ENCODE results near the gene RALB.
"Not testable (repeated sequence)": the region's sequence is repeated elsewhere in the genome, so short reads cannot be mapped to it uniquely, and the experiment has no call there.

RALB gene

DNA sequence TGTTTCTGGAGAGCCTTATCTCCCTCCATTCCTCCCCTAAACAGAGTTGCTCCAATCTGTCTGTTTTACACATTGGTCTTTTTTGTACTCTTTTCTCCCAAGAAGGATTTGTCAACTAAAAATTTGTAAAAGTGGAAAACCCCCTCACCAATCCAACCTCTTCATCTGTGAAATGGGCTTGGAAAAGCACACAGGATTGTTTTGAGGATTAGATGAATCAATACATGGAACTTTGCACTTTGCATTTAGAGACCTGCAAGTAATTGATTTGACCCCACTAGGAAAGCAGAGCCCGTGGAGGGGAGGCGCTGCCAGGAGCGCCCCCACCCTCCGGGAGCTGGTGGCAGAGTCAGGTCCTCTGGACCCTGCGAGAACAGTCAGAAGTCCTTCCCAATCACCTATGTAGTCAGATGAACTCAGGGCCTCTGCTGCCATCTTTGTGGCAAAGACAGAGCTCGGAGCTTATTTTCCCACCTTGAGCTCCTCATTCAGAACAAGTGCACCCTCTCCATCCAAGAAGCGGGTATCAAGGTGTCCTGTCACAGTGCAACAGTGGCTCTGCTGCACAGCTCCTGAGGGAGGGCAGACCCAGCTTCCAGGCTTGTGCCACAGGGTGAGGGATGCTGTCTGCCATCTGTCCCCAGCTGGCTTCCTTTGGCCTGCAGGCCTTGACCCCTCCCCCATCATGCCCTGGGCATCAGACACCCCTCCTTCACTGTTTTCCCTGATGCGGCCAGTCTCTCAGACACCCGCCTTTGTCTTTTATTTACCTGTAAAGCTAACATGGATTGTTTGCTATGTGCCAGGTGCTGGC lies 27.7 kb upstream of the RALB start:
- DNase-seq (ENCODE audit: low read depth in 2 of 2) = no peak

DNA sequence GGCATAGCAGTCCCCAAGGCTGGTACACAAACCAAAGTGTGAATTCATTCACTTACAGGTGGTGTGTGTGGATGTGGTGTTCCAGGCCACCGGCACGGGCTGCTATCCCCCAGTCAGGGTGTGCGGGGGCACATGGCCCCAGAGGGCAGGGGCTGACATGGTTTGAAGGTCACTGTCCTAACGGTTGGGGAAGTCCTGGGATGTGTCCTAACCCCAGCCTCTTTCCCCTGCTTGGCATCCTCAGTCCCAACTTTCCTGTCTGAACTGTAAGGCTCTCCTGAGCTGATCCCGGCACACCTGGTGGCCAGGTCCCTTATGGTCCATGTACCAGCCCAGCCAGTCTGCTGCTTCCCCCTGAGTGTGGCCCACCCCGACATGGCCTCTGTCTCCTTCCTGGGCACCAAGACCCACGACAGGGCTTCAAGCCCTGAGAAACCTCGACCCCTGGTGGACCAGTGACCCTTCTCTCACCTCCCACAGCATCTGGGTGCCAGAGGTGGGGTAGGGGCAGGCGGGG lies 27.0 kb upstream of the RALB start:
- DNase-seq (ENCODE audit: low read depth in 2 of 2) = no peak

DNA sequence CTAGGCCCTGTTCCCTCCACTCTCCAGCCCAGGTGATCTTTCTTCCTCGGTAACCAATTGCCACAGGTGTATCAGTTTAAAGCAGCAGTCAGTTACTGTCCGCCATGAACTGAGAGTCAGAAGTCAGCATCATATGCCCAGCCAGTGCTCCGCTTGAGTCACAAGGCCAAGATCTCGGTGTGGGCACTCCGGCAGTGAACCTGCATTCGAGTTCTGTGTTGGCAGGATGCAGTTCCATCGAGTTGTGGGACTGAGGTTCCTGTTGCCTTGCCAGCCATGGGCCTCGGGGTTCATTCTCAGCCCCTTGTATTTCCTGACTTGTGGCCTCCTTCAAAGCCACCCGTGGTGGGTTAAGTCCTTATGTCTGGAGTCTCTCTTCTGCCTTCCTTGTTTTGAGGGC lies 26.3 kb upstream of the RALB start:
- DNase-seq (ENCODE audit: low read depth in 2 of 2) = no peak

DNA sequence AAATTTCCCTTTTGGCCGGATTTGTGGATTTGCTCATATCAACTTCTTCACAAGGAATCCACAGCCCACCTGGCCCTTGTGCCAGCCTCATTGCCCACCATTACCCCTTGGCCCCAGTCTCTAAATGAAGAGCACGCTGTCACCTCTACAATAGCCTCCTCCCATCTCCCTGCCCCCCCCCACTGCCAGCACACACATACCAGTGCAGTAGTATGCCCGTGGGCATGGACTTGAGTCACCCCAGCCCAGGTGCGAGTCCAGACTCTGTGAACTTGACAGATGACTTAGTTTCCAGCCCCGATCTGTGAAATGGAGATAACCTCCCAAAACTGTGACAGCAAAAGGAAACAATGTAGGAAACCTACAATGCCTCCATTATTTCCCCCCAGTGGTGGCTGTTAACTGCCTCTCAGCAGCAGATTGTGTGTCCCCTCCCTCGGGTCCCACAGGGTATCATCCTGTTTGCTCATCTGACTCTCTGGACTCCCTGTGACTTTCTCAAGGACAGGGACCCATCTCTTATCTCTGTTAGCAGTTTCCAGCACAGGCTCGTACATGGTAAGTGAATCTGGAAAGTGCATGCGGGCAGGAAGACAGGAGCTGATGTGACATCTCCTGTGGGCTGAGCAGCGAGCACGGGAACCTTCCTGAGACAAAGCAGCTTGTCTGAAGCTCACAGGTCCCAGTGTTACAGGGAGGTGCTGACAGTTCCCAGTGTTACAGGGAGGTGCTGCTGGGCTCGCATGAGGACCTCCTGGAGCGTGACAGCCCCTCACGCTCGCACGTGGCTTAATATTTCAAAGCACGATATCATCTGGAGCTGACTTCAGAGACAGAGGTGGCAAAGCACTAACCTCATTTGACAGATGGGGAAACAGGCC lies 25.3 kb upstream of the RALB start:
- DNase-seq (ENCODE audit: low read depth in 2 of 2) = no peak

DNA sequence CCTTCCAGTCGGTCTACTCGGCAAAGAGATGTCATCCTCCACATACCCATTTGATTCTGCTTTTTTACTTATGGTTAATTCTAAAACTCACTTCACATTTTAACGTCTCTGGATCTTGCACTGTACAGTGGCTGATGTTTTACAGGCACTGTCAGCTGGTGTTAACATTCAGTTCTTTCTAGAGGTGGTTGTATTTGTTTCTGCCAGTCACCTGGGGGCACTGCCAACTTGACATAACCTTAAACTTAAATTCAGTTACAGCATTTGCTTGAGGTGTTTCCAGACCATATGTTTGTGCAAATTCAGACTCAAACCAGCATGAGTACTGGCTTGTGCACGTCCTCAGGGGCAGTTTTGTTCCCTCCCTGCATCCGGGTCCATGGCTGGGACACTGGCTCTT lies 24.1 kb upstream of the RALB start:
- DNase-seq (ENCODE audit: low read depth in 2 of 2) = no peak

DNA sequence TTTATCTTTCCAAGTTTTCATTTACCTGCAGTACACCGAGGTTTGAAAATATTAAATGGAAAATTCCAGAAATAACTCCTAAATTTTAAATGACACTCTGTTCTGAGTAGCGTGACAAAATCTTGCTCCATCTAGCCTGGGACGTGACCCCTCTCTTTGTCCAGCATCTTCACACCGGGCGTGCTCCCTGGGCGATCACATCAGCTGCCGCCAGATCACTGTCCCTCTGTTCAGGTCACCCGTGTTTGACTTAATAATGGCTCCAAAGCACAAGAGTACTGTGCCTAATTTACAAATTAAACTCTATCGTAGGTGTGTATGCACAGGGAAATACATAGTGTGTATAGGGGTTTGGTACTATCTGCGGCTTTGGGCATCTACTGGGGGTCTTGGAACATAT lies 23.3 kb upstream of the RALB start:
- no peak for DNase-seq (ENCODE audit: low read depth in 2 of 2)

DNA sequence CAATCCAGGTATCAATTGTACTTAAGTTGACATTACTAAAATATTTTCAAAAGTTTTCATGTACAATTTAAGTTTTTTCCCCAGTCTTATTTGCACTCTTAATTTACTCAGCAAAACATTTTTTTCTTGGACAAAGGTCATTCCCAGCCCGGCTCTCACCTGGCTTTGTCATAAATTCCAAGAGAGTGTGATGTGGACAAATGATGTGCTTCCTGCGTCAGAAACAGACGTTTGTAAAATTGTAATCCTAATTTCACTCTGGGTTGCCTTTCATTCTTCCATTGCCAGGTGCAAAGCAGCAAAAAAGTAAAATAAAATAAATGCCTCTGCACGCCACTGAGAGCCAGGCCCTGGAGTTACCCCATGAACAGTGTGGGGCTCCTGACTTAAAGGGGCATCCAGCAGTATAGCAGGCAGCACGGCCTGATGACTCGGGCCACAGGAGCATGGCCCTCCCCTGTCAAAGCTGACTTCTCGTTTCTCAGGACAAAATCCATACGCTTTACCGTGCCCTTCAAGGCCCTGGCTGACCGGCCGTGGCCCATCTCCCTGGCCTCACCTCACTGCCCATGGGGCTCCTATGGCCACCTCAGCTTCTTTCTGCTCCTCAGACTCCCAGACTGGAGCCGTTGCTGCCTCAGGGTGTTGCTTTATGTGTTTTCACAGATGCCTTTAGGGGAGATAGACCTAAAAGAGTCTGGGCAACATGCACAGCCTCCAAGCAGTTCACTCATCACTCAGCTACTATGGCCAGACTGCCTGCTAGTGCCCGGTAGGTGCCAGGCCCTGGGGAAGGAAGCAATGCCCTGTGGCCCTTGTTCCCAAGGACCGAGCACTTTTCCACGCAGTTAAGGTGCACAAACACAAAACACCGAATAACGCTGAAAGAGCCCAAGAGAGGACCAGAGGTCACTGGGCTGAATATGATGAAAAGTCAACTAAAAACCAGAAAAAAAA lies 21.9 kb upstream of the RALB start:
- no peak for DNase-seq (ENCODE audit: low read depth in 2 of 2)

DNA sequence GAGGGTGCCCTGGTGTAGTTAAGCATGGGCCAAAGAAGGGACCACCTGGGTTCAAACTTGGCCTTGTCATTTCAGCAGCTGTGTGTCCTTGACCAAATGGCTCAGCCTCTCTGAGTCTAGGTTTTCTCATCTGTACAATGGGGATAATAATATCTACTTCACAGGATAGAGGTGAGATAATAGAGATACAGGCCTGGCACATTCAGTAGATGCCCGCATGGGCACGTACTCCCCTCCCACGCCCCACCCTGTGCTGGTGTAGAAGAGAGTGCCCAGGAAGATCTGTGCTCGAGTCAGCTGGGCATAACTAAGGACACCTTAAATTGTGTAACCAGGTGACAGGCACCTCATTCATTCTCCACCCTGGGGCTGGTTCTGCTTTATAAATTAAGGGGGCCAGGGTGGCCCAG lies 21.1 kb upstream of the RALB start:
- peak in 1 of 2 donors; percentile 22 for DNase-seq (ENCODE audit: low read depth in 2 of 2)

DNA sequence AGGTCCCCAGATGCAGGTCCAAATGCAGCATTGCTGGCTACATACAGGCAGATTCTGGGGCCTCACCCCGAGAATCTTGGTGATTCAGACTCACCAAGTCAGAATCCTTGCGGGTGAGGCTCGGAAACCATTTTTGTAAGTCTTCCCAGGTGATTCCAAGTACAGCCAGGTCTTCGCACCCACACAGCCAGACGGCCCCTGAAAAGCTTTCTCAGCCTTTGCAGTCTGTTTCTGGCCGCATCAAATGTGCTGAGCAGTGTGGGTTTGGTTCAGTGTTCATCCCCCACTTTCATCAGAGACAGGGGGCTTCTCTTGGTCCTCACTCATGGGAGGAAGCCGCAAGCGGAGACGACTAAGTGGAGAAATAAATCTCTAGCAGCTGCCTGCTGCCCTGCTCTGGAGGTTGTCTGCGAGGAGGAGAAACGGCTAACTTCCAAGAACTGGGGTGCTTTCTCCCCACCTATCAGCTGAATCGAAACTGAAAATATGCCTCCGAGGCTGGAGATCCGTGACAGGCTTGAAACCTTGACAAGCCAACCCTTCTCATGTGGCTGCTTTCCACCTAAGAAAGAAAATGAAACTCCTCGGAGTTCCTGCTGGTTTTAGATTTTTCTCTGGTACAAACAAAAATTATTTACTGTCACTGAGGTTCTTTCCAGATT lies 20.5 kb upstream of the RALB start:
- DNase-seq (ENCODE audit: low read depth in 2 of 2) = peak; percentile 54 to 77

DNA sequence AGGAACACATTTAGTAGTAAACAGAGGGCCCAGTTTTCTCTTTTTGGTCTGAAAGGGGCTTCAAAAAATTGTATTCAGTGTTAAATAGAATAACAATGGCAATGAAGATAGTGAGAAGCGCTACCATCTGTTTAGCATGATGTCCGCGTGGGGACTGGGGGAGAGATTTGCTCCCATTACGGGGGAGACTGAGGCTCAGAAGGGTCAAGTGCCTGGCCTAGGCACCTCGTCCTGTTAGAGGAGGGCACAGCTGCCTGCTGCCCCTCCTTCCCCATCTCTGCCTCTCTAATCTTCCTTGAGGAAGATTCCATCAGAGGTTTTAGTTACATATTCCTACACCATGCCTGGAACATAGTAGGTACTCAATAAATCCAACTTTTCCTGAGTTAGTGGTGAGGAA lies 19.4 kb upstream of the RALB start:
- DNase-seq (ENCODE audit: low read depth in 2 of 2) = no peak

DNA sequence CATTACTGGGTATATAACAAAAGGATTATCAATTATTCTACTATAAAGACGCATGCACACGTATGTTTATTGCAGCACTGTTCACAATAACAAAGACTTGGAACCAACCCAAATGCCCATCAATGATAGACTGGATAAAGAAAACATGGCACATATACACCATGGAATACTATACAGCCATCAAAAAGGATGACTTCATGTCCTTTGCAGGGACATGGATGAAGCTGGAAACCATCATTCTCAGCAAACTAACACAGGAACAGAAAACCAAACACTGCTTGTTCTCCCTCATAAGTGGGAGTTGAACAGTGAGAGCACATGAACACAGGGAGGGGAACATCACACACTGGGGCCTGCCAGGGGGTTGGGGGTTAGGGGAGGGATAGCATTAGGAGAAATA lies 17.5 kb upstream of the RALB start:
- DNase-seq (ENCODE audit: low read depth in 2 of 2) = not testable (repeated sequence)

DNA sequence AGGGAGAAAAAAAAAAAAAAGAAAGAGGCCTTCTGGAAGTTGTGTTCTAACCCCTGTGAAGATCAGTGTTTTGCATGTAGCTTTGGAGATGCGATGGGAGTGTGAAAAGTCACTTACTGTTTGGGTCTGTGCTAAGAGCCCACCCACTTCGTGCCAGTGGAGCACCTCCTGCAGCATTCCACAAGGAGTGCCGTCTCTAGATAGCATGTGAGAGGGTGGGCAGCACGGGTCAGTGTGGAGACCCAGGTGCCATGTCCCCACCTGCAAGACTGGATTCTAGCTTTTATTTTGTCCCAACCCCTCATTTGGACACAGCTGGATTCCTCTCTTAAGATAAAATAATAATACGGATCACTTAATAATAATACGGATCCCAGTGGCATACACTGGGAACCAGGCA lies 17.0 kb upstream of the RALB start:
- no peak for DNase-seq (ENCODE audit: low read depth in 2 of 2)

DNA sequence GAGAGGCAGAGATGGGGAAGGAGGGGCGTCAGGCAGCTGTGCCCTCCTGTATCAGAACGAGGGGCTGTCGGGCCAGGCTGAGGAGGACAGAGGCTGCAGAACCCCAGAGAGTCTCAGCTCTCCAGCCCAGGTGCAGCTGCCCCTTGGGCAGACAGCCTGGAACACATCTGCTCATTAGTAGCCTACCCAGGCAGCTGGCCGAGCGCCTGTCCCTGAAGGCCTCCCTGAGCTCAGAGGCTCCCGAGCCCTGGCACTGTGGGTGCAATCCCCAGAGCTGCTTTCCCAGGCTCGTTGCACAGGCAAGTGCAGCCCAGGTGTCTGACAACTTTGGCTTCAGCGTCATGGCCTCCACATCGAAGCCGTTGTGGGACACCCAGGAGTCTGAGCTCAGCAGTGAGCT lies 16.3 kb upstream of the RALB start:
- no peak for DNase-seq (ENCODE audit: low read depth in 2 of 2)

DNA sequence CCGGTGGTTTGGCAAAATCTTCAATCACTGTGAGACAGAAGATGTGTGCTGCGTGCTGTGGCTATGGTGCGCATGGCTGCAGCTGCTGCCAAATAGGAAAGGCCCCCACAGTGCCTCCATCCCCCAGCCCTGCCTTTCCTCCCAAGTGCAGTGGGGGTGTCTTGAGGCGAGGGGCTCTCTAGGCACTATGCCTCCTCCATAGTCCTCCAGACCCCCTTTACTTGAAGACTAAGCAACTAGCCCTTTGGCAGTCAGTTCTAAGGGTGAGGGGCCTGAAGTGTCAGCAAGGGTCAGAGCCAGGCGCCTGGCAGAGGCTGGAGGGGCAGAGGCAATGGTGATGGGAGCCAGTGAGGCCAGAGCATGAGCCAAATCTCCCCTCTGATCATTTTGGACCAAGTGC lies 15.9 kb upstream of the RALB start:
- DNase-seq (ENCODE audit: low read depth in 2 of 2) = no peak

DNA sequence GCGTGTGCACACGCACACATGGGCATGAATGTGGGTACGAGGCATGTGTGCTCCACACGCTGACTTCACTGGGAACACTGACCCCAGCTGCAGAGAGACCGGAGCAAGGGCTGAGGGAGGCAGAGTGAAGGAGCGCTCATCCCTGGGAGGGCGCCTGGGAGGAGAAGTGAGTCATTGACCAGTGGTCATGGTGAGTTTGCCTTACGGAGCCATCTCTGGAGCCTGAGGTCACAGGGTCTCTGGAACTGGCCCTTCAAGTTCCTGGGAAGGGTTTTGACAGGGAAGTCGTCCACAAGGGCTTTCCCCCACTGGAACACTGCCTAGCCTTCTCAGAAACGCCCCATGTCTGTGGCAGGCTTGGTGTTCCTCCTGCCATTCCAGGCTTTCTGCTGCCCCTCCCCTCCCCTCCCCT lies 15.2 kb upstream of the RALB start:
- DNase-seq (ENCODE audit: low read depth in 2 of 2) = no peak

DNA sequence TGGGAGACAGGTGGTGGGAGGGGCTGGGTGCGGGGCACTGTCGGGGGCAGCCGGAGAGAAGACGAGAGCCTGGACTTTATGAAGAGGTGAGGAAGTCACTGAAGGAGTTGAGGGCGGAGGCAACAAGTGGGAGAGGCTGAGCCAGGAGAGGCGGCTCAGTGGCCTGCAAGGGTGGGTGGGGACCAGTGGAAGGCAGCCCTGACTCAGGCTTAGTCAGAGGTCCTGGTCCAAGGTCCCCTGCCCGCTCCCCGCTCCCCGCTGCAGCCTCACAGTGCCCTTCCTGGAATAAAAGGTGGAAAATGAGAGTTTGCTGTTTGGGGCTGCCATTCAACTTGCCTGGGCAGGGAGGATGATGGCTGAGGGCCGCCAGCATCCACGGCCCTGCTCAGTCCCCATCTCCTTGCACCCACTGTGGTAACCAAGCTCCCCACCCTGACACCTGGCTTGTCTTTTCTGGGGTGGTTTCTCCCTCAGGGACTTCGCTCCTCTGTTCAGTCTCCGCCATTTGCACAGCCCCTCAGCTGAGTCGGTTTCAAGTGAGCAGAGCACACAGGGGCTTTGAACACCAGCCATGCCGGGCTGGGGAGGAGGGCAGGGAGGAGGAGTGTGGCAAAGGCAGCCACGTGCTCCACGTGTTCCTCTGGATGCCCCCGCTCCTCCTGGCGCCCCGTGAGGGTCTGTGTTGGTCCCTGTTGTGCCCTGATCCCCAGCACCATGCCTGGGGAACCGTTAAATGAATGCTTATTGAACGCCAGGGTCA lies 13.7 kb upstream of the RALB start:
- DNase-seq (ENCODE audit: low read depth in 2 of 2) = no peak

DNA sequence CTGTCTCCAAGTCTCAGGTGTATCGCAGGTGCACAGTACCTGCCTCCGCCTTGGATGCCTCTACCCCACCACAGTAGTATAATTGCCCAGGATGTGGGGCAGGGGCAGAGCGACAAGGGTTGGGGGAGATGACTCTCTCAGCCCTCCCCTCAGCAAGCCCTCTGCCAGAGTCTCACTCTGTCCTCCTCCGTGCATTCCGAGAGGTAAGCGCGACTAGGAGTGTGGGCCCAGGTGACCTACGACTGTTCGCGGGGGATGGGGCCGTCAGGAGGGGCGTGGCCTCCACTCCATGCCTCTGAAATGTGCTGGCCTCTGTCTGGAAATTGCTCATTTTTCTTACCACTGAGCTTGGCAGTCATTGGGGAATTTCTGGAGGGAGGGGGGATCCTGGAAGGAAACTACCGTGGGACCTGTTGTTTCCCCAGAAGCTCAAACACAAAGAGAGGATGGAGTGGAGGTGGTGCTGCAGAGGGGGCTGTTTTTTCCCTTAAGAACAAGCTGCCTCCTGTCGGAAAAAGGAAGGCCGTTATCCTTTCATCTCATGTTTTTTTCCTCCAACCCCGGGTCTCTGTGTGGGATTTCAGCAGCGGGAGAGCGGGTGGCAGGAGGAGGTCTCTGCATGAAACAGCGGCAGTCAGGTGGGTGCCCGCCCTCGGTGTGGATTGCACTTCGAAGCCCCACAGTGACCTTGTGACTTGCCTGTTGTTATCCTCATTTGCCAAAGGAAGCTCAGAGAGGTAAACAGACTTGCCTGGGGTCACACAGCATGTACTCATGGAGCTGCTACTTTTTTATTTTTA lies 13.0 kb upstream of the RALB start:
- DNase-seq (ENCODE audit: low read depth in 2 of 2) = no peak

DNA sequence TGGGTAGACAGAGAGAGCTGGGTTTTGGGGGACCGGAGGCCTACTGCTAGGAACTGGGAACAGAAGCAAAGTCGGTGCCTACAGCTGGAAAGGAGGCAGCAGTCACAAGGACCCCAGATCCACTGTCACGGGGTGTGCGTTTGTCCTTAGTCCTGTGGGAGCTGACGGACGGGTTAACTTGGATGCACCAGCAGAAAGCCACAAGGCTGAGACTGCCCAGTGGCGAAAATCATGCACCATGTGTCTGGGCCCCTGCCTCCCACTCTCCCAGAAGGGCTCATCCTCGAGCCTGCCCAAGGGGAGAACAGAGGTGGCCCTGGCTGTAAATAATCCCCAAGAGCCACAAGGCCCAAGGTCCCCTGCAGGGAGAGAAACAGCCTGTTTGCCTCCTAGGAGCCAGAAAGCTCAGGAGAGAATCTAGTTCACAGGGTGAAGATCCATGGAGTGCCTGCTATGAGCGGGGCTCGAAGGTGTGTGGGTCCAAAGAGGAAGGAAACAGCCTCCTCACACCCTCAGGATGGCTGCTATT lies 11.7 kb upstream of the RALB start:
- DNase-seq (ENCODE audit: low read depth in 2 of 2) = no peak

DNA sequence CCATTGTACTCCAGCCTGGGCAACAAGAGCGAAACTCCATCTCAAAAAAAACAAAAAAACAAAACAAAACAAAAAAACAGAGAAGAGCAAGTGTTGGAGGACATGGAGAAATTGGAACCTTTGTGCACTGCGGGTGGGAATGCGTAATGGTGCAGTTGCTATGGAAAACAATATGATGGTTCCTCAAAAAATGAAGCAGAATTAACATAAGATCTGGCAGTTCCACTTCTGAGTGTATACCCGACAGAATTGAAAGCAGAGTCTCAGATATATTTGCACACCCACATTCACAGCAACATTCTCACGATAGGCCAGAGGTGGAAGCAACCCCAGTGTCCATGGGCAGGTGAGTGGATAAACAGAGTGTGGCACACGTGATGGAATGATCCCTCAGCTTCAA lies 11.0 kb upstream of the RALB start:
- no peak for DNase-seq (ENCODE audit: low read depth in 2 of 2)
